HG03095 (cell line): ENCODE results near the gene LY6G6D.
"Not testable (repeated sequence)": the region's sequence is repeated elsewhere in the genome, so short reads cannot be mapped to it uniquely, and the experiment has no call there.

Experiments
- ATAC-seq: cut with Tn5 transposase; IDR thresholded peaks from one replicate; pipeline ENCODE4 v1.9.1; 2021; ENCODE audit warnings: moderate library complexity; ENCODE audit not compliant: unreplicated experiment

LY6G6D gene

GRCh38 chr6:31691564-31692108 is 23.5 kb upstream of the LY6G6D start:
- ATAC-seq, result no peak

- no peak for ATAC-seq
Measured at GRCh38 chr6:31692353-31692752, 22.8 kb upstream of the LY6G6D start.

GRCh38 chr6:31692886-31693285 is 22.3 kb upstream of the LY6G6D start:
- ATAC-seq, result no peak

- no peak for ATAC-seq
Measured at GRCh38 chr6:31693535-31693934, 21.6 kb upstream of the LY6G6D start.

GRCh38 chr6:31697555-31697954 is 17.6 kb upstream of the LY6G6D start:
- no peak for ATAC-seq

GRCh38 chr6:31700740-31701401 is 14.3 kb upstream of the LY6G6D start:
- no peak for ATAC-seq

- ATAC-seq, result no peak
Measured at GRCh38 chr6:31701666-31702404, 13.3 kb upstream of the LY6G6D start.

- no peak for ATAC-seq
Measured at GRCh38 chr6:31702405-31702818, 12.7 kb upstream of the LY6G6D start.

- peak; percentile 74 for ATAC-seq
Measured at GRCh38 chr6:31702819-31703716, 12.1 kb upstream of the LY6G6D start, which contains the start of gene ABHD16A. ABHD16A (minus strand) TSS chr6:31703324; CDS start chr6:31703281, 43 bp downstream.

GRCh38 chr6:31705931-31706330 is 9.2 kb upstream of the LY6G6D start:
- no peak for ATAC-seq

GRCh38 chr6:31706599-31706998 is 8.5 kb upstream of the LY6G6D start, which contains the start of gene LY6G6F:
LY6G6F (plus strand) TSS chr6:31706866; CDS start chr6:31706907, 41 bp downstream.
- no peak for ATAC-seq

GRCh38 chr6:31707701-31708100 is 7.4 kb upstream of the LY6G6D start:
- ATAC-seq, result no peak

- ATAC-seq, result no peak
Measured at GRCh38 chr6:31708224-31708623, 6.9 kb upstream of the LY6G6D start.

- not testable (repeated sequence) for ATAC-seq
Measured at GRCh38 chr6:31709157-31709556, 6.0 kb upstream of the LY6G6D start.

- no peak for ATAC-seq
Measured at GRCh38 chr6:31710523-31711219, 4.5 kb upstream of the LY6G6D start.

GRCh38 chr6:31711233-31711632 is 3.9 kb upstream of the LY6G6D start:
- ATAC-seq, result no peak

- ATAC-seq, result no peak
Measured at GRCh38 chr6:31712296-31712695, 2.9 kb upstream of the LY6G6D start.

GRCh38 chr6:31713465-31713864 is 1.7 kb upstream of the LY6G6D start:
- no peak for ATAC-seq

- ATAC-seq, result no peak
Measured at GRCh38 chr6:31713991-31714684, 1.0 kb upstream of the LY6G6D start.
